Osteocyte (in vitro differentiated cells): ENCODE results near the gene TMC6. TPM values are rescaled to one million over a fixed set of nuclear protein-coding genes. Genes with fewer than 3 reads are reported as not detected.
A peak's percentile ranks its signal among the peaks of the same experiment; 100 is the strongest.

Experiments used
- DNase-seq: peaks from one replicate; pipeline ENCODE4 v3.0.0; 2021; ENCODE audit warnings: mixed read lengths; ENCODE audit not compliant: unreplicated experiment; ENCODE audit errors: extremely low spot score
- H3K27ac Mint-ChIP-seq: one replicate; pipeline ENCODE4 v1.8.0; 2021; ENCODE audit warnings: mild to moderate bottlenecking, mixed read lengths; ENCODE audit not compliant: unreplicated experiment
- H3K27me3 Mint-ChIP-seq: one replicate; pipeline ENCODE4 v1.8.0; 2021; ENCODE audit warnings: mixed read lengths; ENCODE audit not compliant: unreplicated experiment
- H3K36me3 Mint-ChIP-seq: one replicate; pipeline ENCODE4 v1.8.0; 2021; ENCODE audit warnings: mixed read lengths; ENCODE audit not compliant: unreplicated experiment
- H3K4me1 Mint-ChIP-seq: one replicate; pipeline ENCODE4 v1.8.0; 2021; ENCODE audit warnings: mixed read lengths; ENCODE audit not compliant: unreplicated experiment
- H3K4me3 Mint-ChIP-seq: one replicate; pipeline ENCODE4 v1.8.0; 2021; ENCODE audit warnings: mild to moderate bottlenecking, moderate library complexity, mixed read lengths; ENCODE audit not compliant: unreplicated experiment
- H3K9me3 Mint-ChIP-seq: one replicate; pipeline ENCODE4 v1.8.0; 2021; ENCODE audit warnings: mixed read lengths; ENCODE audit not compliant: unreplicated experiment
- total RNA-seq: library from RNA; stranded (reverse); gene quantifications from 2 replicates; pipeline ENCODE4 v1.2.1, GENCODE V29; 2021
- TF ChIP-seq, protein P1 (sequence below): fragments of 200-600 bp; sonication (generic); IDR thresholded peaks from 2 replicates; pipeline ENCODE4 v1.5.0; 2021; ENCODE audit warnings: antibody characterized with exemption, mild to moderate bottlenecking, moderate library complexity

Gene TMC6
- total RNA-seq, 1 donor from 2014 or later: 32.6 TPM

GRCh38 chr17:78114831-78115723, 13.5 kb downstream of the TMC6 start:
- H3K27me3 Mint-ChIP-seq: no peaks in the 10 kb centered on the region
- peaks cover 11% of the 10 kb centered on the region for H3K4me1 Mint-ChIP-seq
- H3K4me3 Mint-ChIP-seq: no peak overlapping the region
- no peak overlapping the region for H3K27ac Mint-ChIP-seq
- H3K9me3 Mint-ChIP-seq: no peaks in the 10 kb centered on the region
- peaks cover under 1% of the 10 kb centered on the region for H3K36me3 Mint-ChIP-seq
- DNase-seq: no peak
- TF ChIP-seq, protein P1, sequence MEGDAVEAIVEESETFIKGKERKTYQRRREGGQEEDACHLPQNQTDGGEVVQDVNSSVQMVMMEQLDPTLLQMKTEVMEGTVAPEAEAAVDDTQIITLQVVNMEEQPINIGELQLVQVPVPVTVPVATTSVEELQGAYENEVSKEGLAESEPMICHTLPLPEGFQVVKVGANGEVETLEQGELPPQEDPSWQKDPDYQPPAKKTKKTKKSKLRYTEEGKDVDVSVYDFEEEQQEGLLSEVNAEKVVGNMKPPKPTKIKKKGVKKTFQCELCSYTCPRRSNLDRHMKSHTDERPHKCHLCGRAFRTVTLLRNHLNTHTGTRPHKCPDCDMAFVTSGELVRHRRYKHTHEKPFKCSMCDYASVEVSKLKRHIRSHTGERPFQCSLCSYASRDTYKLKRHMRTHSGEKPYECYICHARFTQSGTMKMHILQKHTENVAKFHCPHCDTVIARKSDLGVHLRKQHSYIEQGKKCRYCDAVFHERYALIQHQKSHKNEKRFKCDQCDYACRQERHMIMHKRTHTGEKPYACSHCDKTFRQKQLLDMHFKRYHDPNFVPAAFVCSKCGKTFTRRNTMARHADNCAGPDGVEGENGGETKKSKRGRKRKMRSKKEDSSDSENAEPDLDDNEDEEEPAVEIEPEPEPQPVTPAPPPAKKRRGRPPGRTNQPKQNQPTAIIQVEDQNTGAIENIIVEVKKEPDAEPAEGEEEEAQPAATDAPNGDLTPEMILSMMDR: no peak

- Mint-ChIP-seq H3K4me3 (no peak overlapping the region), H3K9me3 (no peaks in the 10 kb centered on the region), H3K27ac (no peak overlapping the region), H3K36me3 (peaks cover 2% of the 10 kb centered on the region), H3K27me3 (no peaks in the 10 kb centered on the region), H3K4me1 (peaks cover 12% of the 10 kb centered on the region)
- DNase-seq: no peak
- TF ChIP-seq, protein P1: no peak
Observed at GRCh38 chr17:78113804-78114785, 14.5 kb downstream of the TMC6 start.

- no peak overlapping the region for H3K4me3 Mint-ChIP-seq
- H3K9me3 Mint-ChIP-seq: no peaks in the 10 kb centered on the region
- no peak overlapping the region for H3K27ac Mint-ChIP-seq
- peaks cover 12% of the 10 kb centered on the region for H3K4me1 Mint-ChIP-seq
- DNase-seq: peak; percentile 93
- H3K36me3 Mint-ChIP-seq: peaks cover 2% of the 10 kb centered on the region
- H3K27me3 Mint-ChIP-seq: no peaks in the 10 kb centered on the region
- TF ChIP-seq, protein P1: peak; percentile 99
Observed at GRCh38 chr17:78112518-78113471, 15.8 kb downstream of the TMC6 start.

- TF ChIP-seq, protein P1: no peak
- Mint-ChIP-seq H3K36me3 (peaks cover 2% of the 10 kb centered on the region), H3K9me3 (no peaks in the 10 kb centered on the region), H3K4me1 (peaks cover 12% of the 10 kb centered on the region), H3K4me3 (no peak overlapping the region), H3K27me3 (no peaks in the 10 kb centered on the region), H3K27ac (no peak overlapping the region)
- DNase-seq: no peak
Observed at GRCh38 chr17:78111727-78112517, 16.6 kb downstream of the TMC6 start.
